Stimulated activated CD4-positive, alpha-beta T cell treated with anti-CD3 and anti-CD28 coated beads, Interleukin-1b, Interleukin-23, amount 100 ng/mL, for 48 hours (primary cell): ENCODE data around the gene MINPP1.
"Not testable (repeated sequence)": the region's sequence is repeated elsewhere in the genome, so short reads cannot be mapped to it uniquely, and the experiment has no call there.

ENCODE experiments used
- DNase-seq: peaks from one replicate; pipeline ENCODE4 v3.0.0-alpha.2; 2020

Gene MINPP1

GRCh38 chr10:87504640-87505365, at the start of gene MINPP1:
MINPP1 (plus strand) TSS chr10:87504893; CDS start chr10:87504916, 23 bp downstream.
- peak; percentile 92 for DNase-seq

- DNase-seq, result not testable (repeated sequence)
Observed at GRCh38 chr10:87456586-87457220, 48.0 kb upstream of the MINPP1 start.

GRCh38 chr10:87461751-87462150, 42.9 kb upstream of the MINPP1 start:
- not testable (repeated sequence) for DNase-seq

GRCh38 chr10:87466849-87467248, 37.8 kb upstream of the MINPP1 start:
- DNase-seq, result not testable (repeated sequence)

- DNase-seq, result not testable (repeated sequence)
Observed at GRCh38 chr10:87488733-87489132, 16.0 kb upstream of the MINPP1 start.

GRCh38 chr10:87490285-87490684, 14.4 kb upstream of the MINPP1 start:
- not testable (repeated sequence) for DNase-seq

- DNase-seq, result not testable (repeated sequence)
Observed at GRCh38 chr10:87492450-87492849, 12.2 kb upstream of the MINPP1 start.

GRCh38 chr10:87495446-87495845, 9.2 kb upstream of the MINPP1 start:
- not testable (repeated sequence) for DNase-seq

GRCh38 chr10:87497386-87497785, 7.3 kb upstream of the MINPP1 start:
- not testable (repeated sequence) for DNase-seq

GRCh38 chr10:87498106-87498789, 6.4 kb upstream of the MINPP1 start:
- DNase-seq, result not testable (repeated sequence)

GRCh38 chr10:87500646-87501048, 4.0 kb upstream of the MINPP1 start:
- DNase-seq, result no peak

- DNase-seq, result no peak
Observed at GRCh38 chr10:87503401-87503800, 1.3 kb upstream of the MINPP1 start.

GRCh38 chr10:87503886-87504285, 807 bp upstream of the MINPP1 start:
- DNase-seq, result no peak

- DNase-seq, result no peak
Observed at GRCh38 chr10:87504307-87504639, 420 bp upstream of the MINPP1 start.

GRCh38 chr10:87505366-87506111, 846 bp downstream of the MINPP1 start:
- peak; percentile 41 for DNase-seq

GRCh38 chr10:87506956-87507355, 2.3 kb downstream of the MINPP1 start:
- DNase-seq, result no peak

GRCh38 chr10:87507879-87508483, 3.3 kb downstream of the MINPP1 start:
- DNase-seq, result no peak

- DNase-seq, result no peak
Observed at GRCh38 chr10:87508837-87509236, 4.1 kb downstream of the MINPP1 start.

- DNase-seq, result no peak
Observed at GRCh38 chr10:87510025-87510424, 5.3 kb downstream of the MINPP1 start.

- no peak for DNase-seq
Observed at GRCh38 chr10:87511526-87511925, 6.8 kb downstream of the MINPP1 start.

GRCh38 chr10:87518937-87519336, 14.2 kb downstream of the MINPP1 start:
- DNase-seq, result no peak

- no peak for DNase-seq
Observed at GRCh38 chr10:87519582-87519981, 14.9 kb downstream of the MINPP1 start.

GRCh38 chr10:87523731-87524130, 19.0 kb downstream of the MINPP1 start:
- no peak for DNase-seq
